Sigmoid colon (tissue), 4 donors: ENCODE measurements around the gene SPEF1.

Source experiments
- EP300 ChIP-seq, 4 donors: sonication (generic); formaldehyde crosslinking; IDR thresholded peaks; one replicate each; pipeline ENCODE4 v1.6.1; 2017; ENCODE audit warnings: antibody characterized with exemption in 4 of 4
- POLR2A ChIP-seq, 2 donors: fragments of 450-650 bp; IDR thresholded peaks; one replicate each; pipeline ENCODE4 v1.6.1; 2016; ENCODE audit warnings: antibody characterized with exemption in 2 of 2, mild to moderate bottlenecking in 2 of 2, moderate library complexity in 2 of 2
- POLR2AphosphoS5 ChIP-seq, 4 donors: sonication (generic); formaldehyde crosslinking; IDR thresholded peaks; one replicate each; pipeline ENCODE4 v1.6.1; 2017; ENCODE audit warnings: antibody characterized with exemption in 4 of 4
- TF ChIP-seq, protein P1 (sequence below), 4 experiments: fragments of 450-650 bp in 3 of 4; fragments of 200-600 bp in 1 of 4; IDR thresholded peaks; one replicate each; pipeline ENCODE4 v1.5.1; 2016 to 2019; ENCODE audit warnings: antibody characterized with exemption in 4 of 4, mild to moderate bottlenecking in 3 of 4, moderate library complexity in 2 of 4

DNA sequence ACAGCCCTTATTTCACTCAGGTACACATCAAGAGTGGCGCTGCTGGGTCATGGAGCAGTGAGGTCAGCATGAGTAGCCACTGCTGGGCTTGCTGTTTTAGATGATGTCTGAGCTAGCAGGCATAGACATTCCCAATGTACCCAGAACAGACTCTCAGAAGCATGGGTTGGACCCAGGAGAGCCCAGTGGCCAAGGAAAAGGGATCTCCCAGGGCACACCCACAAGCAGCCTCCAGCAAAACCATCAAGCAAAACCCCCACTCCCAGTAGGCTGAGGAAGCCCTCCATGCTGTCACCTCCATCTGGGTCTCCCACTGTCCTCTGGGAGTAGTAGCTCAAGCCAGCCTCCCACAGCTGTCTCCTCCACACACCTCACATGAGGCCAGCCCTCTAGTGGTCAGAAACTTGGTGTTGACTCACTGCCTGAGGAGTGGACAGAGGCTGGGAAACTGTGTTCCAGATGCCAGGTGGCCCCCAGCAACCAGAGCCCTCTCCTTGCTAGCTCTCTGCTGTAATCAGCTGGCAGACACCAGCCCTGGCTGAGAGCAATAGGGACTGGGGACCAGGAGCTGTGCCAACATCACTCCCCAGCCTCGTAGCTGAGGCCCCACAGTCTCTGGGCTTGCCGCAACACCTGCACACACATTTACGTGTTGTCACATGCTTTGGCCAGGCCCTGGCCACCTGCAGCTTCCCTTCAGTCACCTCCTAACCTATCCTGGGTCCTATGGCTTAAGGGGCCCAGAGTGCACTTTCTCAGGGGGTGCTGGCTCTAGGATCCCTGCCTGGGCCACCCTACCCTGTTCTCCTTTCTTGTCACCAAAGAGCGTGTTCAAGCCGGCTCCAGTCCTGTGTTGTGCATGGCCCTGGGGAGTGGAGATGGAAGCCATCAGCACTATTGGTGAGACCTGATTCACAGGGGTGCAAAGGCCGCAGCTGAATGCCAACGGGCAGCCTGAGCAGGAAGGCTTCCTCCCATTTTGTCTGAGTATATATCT, 37.2 kb upstream of the SPEF1 start:
- TF ChIP-seq, protein P1, sequence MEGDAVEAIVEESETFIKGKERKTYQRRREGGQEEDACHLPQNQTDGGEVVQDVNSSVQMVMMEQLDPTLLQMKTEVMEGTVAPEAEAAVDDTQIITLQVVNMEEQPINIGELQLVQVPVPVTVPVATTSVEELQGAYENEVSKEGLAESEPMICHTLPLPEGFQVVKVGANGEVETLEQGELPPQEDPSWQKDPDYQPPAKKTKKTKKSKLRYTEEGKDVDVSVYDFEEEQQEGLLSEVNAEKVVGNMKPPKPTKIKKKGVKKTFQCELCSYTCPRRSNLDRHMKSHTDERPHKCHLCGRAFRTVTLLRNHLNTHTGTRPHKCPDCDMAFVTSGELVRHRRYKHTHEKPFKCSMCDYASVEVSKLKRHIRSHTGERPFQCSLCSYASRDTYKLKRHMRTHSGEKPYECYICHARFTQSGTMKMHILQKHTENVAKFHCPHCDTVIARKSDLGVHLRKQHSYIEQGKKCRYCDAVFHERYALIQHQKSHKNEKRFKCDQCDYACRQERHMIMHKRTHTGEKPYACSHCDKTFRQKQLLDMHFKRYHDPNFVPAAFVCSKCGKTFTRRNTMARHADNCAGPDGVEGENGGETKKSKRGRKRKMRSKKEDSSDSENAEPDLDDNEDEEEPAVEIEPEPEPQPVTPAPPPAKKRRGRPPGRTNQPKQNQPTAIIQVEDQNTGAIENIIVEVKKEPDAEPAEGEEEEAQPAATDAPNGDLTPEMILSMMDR (IDR thresholded peaks at IDR 0.05): peak; percentile 49 to 76 (median 62)
- TF ChIP-seq POLR2A (IDR thresholded peaks at IDR 0.05): no peak
- TF ChIP-seq POLR2AphosphoS5 (IDR thresholded peaks at IDR 0.05): peak in 1 of 4 donors; percentile 7
- no peak for TF ChIP-seq EP300 (IDR thresholded peaks at IDR 0.05)
